HG02610 (cell line): Measurements from ENCODE around the gene FGD2.
"Not testable (repeated sequence)": the region's sequence is repeated elsewhere in the genome, so short reads cannot be mapped to it uniquely, and the experiment has no call there.

ENCODE experiments used
- ATAC-seq: cut with Tn5 transposase; IDR thresholded peaks from one replicate; pipeline ENCODE4 v1.9.1; 2021; ENCODE audit warnings: mild to moderate bottlenecking, moderate library complexity; ENCODE audit not compliant: unreplicated experiment

The FGD2 gene

GRCh38 chr6:36989264-36989663 lies 16.2 kb upstream of the FGD2 start:
- ATAC-seq = no peak

DNA sequence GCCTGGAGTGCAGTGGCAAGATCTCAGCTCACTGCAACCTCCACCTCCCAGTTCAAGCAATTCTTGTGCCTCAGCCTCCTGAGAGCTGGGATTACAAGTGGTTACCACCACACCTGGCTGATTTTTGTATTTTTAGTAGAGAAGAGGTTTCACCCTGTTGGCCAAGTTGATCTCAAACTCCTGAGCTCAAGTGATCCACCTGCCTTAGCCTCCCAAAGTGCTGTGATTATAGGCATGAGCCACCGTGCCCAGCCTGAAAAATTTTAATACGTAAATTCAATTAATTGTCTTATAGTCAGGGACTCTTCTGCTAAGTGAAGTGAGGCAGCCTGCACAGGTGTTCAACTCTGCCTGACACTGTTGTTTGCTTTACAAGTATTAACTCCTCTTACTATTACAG lies 15.1 kb upstream of the FGD2 start:
- not testable (repeated sequence) for ATAC-seq

GRCh38 chr6:36997811-36998722 lies 7.4 kb upstream of the FGD2 start:
- ATAC-seq = no peak

DNA sequence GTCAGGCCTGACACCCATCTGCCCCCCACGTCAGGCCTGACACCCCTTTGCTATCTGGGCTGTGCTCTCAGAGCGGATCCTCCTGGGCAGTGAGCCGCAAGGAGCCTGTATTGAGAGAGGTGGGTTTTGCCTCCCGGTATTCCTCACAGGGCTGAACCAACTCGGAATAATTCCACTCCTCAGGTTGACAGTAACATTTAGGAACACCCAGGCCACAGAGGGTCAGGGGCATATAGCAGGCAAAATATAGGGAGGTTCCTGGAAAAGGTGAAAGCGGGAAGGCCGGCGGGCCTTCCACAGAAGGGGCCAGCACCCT lies 6.8 kb upstream of the FGD2 start:
- no peak for ATAC-seq

DNA sequence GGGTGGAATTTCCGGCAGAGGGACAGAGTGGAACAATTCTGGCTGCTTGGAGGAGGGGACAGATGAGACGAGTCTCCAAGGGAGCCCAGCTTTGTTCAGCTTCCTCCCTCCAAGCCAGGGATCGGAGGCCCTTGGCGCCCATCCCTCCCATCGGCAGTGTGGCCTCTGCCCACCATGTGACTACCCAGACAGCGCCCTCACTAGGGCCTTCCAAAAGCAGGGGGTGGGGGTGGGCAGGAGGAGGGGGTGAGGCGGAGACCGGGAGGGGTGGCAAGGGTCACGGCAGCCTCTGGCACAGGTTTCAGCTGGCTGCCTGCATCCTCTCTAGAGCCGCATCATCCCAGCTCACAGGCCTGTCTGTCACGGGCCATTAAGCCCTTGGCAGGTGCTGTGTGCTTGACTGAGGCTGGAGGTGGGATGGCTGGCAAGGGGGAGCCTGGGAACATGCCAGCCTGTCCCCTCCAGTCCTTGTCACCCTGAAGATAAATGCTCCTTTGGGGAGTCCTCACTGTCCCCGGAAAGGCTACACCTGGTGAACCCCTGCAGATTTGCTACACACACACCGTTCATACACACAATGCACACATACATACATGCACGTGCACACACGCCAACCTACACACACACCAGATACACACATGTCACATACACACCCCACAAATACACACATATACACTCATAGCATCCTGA lies 6.2 kb upstream of the FGD2 start:
- ATAC-seq = no peak

GRCh38 chr6:36999751-37000125 lies 5.7 kb upstream of the FGD2 start:
- no peak for ATAC-seq

- no peak for ATAC-seq
Observed at GRCh38 chr6:37004044-37004980, 1.1 kb upstream of the FGD2 start.

GRCh38 chr6:37005827-37006567 lies 542 bp downstream of the FGD2 start:
- no peak for ATAC-seq

DNA sequence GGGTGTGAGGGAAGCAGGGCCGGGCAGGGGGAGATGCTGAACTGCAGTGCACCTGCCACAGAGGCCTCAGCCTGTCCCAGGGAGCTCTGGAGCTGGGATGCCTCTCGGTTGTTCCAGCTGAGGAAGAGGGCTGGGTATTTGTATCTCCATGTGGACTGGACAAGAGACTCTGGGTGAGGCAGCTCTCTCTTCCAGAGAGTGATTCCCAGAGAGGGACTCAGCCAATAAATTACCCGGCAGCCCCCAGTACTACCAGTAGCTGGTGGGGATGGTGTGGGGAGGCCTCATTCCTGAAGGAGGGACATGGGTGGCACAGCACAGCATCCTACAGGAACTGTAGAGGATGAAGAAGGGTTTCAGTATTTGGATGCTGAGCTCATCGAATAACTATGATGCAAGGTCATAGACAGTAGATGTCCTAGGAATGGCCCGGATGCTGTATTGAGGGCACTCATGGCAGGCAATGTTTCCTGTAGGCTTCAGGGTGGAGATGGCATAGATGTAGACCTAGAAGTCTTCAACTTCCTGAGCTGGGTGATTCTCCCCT lies 1.4 kb downstream of the FGD2 start:
- ATAC-seq = no peak

- ATAC-seq = peak; percentile 30
Observed at GRCh38 chr6:37007340-37008043, 2.0 kb downstream of the FGD2 start.

DNA sequence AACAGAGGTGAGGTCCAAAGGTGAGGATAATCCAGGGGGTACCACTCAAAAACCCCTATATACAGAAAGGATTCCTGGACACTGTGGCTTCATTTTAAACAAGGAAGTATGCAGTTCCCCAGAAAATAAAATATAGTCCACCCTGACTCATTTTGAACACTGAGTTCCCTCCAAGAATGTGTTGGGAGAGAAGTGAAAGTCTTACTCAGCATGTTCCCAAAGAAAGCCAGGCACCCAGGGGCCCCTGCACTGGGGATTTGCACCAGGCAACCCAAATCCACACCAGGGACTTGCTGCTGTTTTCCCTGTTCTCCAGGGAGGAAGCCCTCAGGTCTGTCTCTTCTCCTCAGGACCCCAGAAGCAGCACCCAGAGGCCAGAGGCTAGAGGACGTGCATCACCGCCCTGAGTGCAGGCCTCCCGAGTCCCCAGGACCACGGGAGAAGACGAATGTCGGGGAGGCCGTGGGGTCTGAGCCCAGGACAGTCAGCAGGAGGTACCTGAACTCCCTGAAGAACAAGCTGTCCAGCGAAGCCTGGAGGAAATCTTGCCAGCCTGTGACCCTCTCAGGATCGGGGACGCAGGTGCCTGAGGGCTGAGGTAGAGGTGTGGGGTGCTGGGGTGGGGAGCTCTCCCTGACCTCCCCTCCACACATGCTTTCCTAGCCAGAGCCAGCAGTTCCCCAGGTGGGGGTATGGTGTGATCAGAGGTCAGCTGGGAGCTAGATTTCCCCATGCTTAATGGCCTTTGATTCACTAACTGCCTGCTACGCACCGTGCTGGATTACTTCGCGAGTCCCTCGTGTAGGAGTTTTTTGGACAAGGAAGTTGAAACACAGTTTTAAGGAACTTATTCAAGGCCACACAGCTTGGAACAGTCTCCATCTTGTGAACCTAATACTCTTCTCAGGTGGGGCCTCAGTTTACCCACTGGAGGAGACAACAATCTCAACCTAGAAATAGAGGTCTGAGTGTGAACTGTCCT lies 3.3 kb downstream of the FGD2 start:
- ATAC-seq = no peak

- no peak for ATAC-seq
Observed at GRCh38 chr6:37010402-37010892, 5.0 kb downstream of the FGD2 start.

GRCh38 chr6:37011656-37012378 lies 6.4 kb downstream of the FGD2 start:
- ATAC-seq = no peak

DNA sequence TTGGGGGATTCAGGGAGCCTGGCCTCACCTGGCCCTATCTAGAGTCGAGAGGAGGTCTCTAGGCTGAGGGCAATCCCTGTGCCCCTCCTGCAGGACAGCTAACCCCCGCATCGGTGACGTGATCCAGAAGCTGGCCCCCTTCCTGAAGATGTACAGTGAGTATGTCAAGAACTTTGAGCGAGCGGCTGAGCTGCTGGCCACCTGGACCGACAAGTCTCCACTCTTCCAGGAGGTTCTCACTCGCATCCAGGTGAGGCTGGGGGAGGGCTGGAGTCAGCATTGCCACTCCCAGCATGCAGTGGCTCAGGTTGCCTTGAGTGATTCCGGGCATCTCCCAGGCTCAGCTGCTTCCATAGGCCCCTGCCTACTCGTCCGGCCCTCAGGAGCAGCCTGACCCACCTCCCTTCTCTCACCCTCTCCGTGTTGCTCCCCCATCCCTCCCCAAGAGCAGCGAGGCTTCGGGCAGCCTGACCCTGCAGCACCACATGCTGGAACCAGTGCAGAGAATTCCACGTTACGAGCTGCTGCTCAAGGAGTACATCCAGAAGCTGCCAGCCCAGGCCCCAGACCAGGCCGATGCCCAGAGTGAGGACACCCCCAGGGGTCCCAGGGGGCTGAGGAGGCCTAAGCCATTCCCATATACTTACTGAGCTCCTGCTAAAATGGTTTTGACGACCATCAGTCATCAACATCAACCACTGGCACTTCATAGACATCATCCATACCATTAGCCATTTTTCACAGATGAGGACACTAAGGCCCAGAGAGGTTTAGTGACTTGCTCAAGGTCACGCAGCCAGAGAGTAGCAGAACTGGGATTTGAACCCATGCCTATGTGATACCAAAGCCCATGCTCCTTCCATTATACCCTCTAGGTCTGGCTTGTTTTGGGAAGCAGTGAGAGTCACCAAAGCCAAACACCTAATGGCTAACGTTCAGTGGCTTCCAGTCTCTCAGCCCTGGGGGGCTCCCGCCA lies 8.3 kb downstream of the FGD2 start:
- no peak for ATAC-seq

DNA sequence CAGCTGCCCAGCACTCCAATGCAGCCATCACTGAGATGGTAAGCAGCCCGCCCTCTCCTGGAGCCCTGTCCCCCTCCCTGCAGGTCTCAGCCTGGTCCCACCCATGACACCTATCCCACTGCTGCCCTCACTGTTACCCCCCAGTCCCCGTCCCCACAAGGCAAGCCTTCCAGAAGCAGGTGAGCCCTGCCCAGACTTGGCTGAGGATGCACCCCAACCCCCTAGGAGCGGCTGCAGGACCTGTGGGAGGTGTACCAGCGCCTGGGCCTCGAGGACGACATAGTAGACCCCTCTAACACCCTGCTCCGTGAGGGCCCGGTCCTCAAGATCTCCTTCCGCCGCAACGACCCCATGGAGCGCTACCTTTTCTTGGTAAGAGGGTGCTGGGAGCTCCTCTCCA lies 9.2 kb downstream of the FGD2 start:
- ATAC-seq = no peak

GRCh38 chr6:37015532-37015931 lies 10.1 kb downstream of the FGD2 start:
- no peak for ATAC-seq

DNA sequence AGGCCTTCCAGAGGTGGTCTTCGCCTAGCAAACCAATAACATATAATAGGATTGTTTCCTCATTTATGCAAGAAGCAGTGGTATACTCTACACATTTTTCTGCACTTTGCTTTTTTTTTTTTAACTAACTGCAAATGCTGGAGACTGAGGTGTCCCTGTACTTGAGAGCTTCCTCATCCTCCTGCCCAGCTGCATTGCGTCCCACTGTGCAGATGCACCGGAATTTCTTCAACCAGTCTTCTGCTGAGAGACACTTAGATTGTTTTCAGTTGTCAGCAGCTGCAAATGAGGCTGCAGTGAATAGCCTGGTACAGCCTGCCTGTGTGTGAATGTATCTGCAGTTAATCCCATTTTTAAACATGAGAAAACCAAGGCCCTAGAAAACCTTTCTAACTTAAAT lies 11.5 kb downstream of the FGD2 start:
- no peak for ATAC-seq
